ENCODE measurements around the gene CNN2.
A peak's percentile ranks its signal among the peaks of the same experiment; 100 is the strongest.

CNN2 gene

GRCh38 chr19:1068009-1069001 is 41.9 kb downstream of the CNN2 start:
- peak; percentile 83 for DNase-seq

GRCh38 chr19:1069009-1069779 is 42.8 kb downstream of the CNN2 start:
- DNase-seq = peak; percentile 84

- no peak for DNase-seq
These were observed 44.1 kb downstream of the CNN2 start for GRCh38 chr19:1070576-1070930.

GRCh38 chr19:1070931-1071791 is 44.8 kb downstream of the CNN2 start:
- DNase-seq = no peak

GRCh38 chr19:1072371-1073015 is 46.1 kb downstream of the CNN2 start:
- DNase-seq = no peak

GRCh38 chr19:1073063-1073955 is 46.9 kb downstream of the CNN2 start:
- DNase-seq = no peak

GRCh38 chr19:1073956-1074517 is 47.6 kb downstream of the CNN2 start:
- DNase-seq = no peak

- peak; percentile 95 for DNase-seq
These were observed 48.3 kb downstream of the CNN2 start for GRCh38 chr19:1074544-1075283.

- no peak for DNase-seq
These were observed 49.6 kb downstream of the CNN2 start for GRCh38 chr19:1076046-1076386.

- DNase-seq = peak; percentile 95
These were observed 50.5 kb downstream of the CNN2 start for GRCh38 chr19:1076951-1077350.

- DNase-seq = peak; percentile 68
These were observed 53.2 kb downstream of the CNN2 start for GRCh38 chr19:1079566-1080111.

- no peak for DNase-seq
These were observed 54.2 kb downstream of the CNN2 start for GRCh38 chr19:1080360-1081161.

- no peak for DNase-seq
These were observed 55.1 kb downstream of the CNN2 start for GRCh38 chr19:1081301-1082164.

- peak; percentile 90 for DNase-seq
These were observed 55.9 kb downstream of the CNN2 start for GRCh38 chr19:1082165-1082927.

GRCh38 chr19:1082928-1083816 is 56.8 kb downstream of the CNN2 start:
- no peak for DNase-seq

All from CD4-positive, alpha-beta T cell treated with Interleukin-12 subunit alpha and Interleukin-12 subunit beta, for 1 hour (primary cell).